ENCODE data around the gene IL34. TPM values are rescaled to one million over a fixed set of nuclear protein-coding genes. Genes with fewer than 3 reads are reported as not detected.
A peak's percentile ranks its signal among the peaks of the same experiment; 100 is the strongest.

IL34 gene
- total RNA-seq, 1 donor from 2014 or later = 1.4 TPM

DNA sequence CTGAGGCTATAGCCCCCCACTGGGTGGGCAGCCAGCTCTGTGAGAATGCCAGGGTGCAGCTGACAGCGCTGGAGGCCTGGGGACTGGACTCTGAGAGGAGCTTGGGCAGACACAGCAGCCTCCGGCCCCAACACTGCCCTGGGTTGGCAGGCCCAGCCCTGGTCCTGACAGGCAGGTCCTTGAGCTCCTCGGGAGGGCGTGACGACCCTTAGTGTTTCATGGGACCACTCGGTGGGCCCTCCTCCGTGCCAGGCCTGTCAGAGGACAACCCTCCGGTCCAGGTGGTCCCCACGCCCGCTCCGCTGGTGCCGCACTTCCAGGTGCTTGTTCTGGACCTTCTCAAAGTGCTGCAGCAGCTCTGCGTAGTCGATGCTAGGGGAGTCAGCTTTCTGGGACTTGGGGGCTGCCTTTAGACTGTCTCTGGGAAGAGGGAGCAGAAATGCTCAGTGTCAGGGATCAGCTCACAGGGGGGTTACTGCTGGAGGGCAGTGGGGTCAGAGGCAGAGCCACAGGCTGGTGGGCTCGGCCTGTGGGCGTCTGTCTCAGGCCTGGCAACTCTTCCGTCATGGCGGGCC, 41.4 kb downstream of the IL34 start:
- Mint-ChIP-seq H3K4me3 (peak overlapping the region; percentile 38), H3K36me3 (no peaks in the 10 kb centered on the region), H3K9me3 (no peaks in the 10 kb centered on the region), H3K27me3 (ENCODE audit: low read depth) (no peaks in the 10 kb centered on the region), H3K4me1 (peaks cover 36% of the 10 kb centered on the region), H3K27ac (peak overlapping the region; percentile 84)
- no peak for DNase-seq (ENCODE audit: low spot score in 2 of 2, unreplicated experiment in 2 of 2)
- TF ChIP-seq, protein P1, sequence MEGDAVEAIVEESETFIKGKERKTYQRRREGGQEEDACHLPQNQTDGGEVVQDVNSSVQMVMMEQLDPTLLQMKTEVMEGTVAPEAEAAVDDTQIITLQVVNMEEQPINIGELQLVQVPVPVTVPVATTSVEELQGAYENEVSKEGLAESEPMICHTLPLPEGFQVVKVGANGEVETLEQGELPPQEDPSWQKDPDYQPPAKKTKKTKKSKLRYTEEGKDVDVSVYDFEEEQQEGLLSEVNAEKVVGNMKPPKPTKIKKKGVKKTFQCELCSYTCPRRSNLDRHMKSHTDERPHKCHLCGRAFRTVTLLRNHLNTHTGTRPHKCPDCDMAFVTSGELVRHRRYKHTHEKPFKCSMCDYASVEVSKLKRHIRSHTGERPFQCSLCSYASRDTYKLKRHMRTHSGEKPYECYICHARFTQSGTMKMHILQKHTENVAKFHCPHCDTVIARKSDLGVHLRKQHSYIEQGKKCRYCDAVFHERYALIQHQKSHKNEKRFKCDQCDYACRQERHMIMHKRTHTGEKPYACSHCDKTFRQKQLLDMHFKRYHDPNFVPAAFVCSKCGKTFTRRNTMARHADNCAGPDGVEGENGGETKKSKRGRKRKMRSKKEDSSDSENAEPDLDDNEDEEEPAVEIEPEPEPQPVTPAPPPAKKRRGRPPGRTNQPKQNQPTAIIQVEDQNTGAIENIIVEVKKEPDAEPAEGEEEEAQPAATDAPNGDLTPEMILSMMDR (IDR thresholded peaks at IDR 0.05; ENCODE audit: unreplicated experiment) = no peak

DNA sequence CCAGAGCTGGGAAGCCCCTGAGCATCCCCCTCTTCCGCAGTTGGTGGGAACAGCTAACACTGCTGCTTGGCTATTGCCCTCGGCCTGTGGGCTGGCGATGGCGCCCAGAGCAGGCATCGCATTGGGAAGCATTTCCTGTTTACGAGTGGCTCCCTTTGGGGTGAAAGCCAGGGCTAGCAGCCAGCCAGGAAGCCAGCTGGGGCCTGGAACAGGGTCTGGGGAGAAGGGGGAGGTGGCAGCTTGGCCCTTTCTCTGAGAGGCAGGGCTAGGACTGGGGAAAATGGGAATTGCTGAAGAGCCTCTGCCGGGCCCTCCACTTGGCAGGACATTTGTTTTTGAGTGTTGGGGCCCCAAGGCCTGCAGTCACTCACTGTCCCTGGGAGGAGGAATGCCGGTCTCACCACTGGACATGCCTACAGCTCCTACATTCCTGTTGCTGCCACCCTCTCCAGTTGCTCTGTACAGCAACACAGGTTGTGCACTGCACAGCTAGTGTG, 41.9 kb downstream of the IL34 start:
- no peaks in the 10 kb centered on the region for H3K27me3 Mint-ChIP-seq (ENCODE audit: low read depth)
- DNase-seq (ENCODE audit: low spot score in 2 of 2, unreplicated experiment in 2 of 2) = no peak
- peaks cover 36% of the 10 kb centered on the region for H3K4me1 Mint-ChIP-seq
- no peaks in the 10 kb centered on the region for H3K36me3 Mint-ChIP-seq
- peak overlapping the region; percentile 83 for H3K27ac Mint-ChIP-seq
- H3K4me3 Mint-ChIP-seq = no peak overlapping the region
- H3K9me3 Mint-ChIP-seq = no peaks in the 10 kb centered on the region
- TF ChIP-seq, protein P1 (IDR thresholded peaks at IDR 0.05; ENCODE audit: unreplicated experiment) = no peak

- no peak overlapping the region for H3K4me3 Mint-ChIP-seq
- H3K27ac Mint-ChIP-seq = no peak overlapping the region
- H3K4me1 Mint-ChIP-seq = peaks cover 38% of the 10 kb centered on the region
- TF ChIP-seq, protein P1 (IDR thresholded peaks at IDR 0.05; ENCODE audit: unreplicated experiment) = no peak
- no peaks in the 10 kb centered on the region for H3K9me3 Mint-ChIP-seq
- H3K36me3 Mint-ChIP-seq = no peaks in the 10 kb centered on the region
- no peak for DNase-seq (ENCODE audit: low spot score in 2 of 2, unreplicated experiment in 2 of 2)
- no peaks in the 10 kb centered on the region for H3K27me3 Mint-ChIP-seq (ENCODE audit: low read depth)
Measured at GRCh38 chr16:70689035-70689969, 42.9 kb downstream of the IL34 start.

DNA sequence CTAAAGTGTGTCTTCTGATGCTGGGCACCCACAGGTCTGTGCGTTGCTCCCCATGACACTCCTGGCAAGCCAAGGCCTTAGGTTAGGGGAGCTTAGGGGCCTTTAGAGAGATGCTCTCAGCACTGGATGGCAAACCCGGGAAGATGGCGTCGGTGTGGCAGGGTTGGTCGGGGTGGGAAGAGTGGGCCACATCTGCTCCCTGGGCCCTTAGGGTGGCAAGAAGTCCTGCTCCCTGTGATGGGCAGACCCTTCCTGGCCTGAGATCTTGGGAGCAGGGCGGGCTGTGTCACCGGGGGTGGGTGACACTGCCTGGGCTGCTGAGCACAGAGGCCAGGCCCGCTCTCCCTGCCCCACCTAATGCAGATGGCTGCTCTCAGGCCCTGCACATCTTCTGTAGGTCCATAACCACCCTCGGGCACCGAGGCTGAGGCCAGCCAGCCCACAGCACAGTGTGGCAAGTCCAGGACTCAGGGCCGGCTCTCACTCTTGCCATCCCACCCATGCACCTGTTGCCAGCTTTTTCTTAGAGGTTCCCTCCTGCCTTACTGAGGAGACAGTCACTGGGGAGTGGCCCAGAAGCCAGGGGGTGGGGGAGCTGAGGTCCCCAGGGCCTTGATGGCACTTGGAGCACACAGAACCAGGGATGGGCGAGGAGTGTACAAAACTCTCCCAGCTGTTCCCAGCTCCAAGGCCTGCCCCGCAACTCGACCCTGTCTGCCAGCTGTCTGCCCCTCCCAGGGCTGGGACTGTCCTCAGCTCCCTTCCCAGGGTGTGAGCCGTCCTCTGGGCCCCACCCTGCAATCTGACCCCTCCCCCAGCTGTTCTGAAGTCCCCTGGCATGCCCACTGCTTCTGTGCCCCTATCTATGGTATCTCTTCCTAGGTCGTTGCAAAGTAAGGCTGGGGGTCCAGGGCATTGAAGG, 43.9 kb downstream of the IL34 start:
- no peak overlapping the region for H3K27ac Mint-ChIP-seq
- H3K36me3 Mint-ChIP-seq = no peaks in the 10 kb centered on the region
- DNase-seq (ENCODE audit: low spot score in 2 of 2, unreplicated experiment in 2 of 2) = no peak
- H3K9me3 Mint-ChIP-seq = no peaks in the 10 kb centered on the region
- TF ChIP-seq, protein P1 (IDR thresholded peaks at IDR 0.05; ENCODE audit: unreplicated experiment) = no peak
- H3K4me3 Mint-ChIP-seq = no peak overlapping the region
- H3K4me1 Mint-ChIP-seq = peaks cover 41% of the 10 kb centered on the region
- H3K27me3 Mint-ChIP-seq (ENCODE audit: low read depth) = no peaks in the 10 kb centered on the region

Measured in mesothelial cell of epicardium (in vitro differentiated cells).